Effector CD8-positive, alpha-beta T cell (primary cell): ENCODE results near the gene ZNF331.

Experiments used
- DNase-seq: peaks from one replicate; lab custom pipeline; 2025; lab: John Stamatoyannopoulos, UW

Gene ZNF331

DNA sequence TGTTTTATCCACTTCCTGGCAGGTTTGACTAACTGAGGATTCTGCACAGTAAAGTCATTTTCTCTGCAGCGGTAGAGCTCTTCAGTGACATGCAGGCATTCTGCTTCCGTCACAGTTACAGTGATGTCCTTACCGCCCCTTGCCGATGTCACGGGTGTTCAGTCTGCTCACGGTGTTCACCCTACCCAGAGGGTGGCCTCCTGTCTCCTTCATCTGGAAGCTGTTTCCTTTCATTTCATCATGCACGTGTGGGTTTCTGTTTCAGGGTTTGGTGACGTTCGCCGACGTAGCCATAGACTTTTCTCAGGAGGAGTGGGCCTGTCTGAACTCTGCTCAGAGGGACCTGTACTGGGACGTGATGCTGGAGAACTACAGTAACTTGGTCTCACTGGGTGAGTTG is 33.4 kb downstream of the ZNF331 start:
- no peak for DNase-seq

DNA sequence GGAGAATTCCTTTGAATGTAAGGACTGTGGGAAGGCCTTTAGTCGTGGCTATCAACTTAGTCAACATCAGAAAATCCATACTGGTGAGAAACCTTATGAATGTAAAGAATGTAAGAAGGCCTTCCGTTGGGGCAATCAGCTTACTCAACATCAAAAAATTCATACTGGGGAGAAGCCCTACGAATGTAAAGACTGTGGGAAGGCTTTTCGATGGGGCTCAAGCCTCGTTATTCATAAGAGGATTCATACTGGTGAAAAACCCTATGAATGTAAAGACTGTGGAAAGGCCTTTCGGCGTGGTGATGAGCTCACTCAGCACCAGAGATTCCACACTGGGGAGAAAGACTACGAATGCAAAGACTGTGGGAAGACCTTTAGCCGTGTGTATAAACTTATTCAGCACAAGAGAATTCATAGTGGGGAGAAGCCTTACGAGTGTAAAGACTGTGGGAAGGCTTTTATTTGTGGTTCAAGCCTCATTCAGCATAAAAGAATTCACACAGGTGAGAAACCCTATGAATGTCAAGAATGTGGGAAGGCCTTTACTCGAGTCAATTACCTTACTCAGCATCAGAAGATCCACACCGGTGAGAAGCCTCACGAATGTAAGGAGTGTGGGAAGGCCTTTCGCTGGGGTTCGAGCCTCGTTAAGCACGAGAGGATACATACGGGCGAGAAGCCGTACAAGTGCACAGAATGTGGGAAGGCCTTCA is 39.2 kb downstream of the ZNF331 start:
- DNase-seq = no peak

DNA sequence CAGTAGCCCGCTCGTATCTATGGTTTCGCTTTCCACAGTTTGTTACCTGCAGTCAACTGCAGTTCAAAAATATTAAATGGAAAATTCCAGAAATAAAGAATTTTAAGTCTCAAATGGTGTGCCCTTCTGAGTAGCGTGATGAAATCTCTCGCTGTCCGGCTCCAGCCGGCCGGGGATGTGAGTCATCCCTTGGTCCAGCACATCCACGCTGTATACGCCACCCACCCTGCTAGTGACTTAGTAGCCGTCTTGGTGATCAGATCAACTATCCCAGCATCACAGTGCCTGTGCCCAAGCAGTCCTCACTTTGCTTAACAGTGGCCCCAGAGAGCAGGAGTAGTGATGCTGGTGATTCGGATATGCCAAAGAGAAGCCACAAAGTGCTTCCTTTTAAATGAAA is 40.0 kb downstream of the ZNF331 start:
- DNase-seq = no peak

DNA sequence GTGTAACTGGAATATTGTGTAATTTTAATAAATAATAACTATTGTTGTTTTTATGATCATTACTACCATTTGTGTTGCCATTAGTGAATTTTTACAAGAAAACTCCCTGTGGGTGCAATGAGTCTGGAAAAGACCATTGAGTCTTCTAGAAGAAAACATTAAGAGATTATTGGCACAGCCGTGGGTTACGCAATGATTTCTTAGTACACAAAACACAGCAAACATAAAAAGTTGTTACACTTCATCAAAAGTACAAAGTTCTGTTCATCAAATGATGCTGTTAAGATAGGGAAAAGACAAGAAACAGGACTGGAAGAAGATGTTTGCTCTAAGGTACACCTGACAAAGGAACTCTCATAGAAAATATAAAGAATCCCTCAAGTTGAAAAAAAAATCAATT is 41.6 kb downstream of the ZNF331 start:
- no peak for DNase-seq

DNA sequence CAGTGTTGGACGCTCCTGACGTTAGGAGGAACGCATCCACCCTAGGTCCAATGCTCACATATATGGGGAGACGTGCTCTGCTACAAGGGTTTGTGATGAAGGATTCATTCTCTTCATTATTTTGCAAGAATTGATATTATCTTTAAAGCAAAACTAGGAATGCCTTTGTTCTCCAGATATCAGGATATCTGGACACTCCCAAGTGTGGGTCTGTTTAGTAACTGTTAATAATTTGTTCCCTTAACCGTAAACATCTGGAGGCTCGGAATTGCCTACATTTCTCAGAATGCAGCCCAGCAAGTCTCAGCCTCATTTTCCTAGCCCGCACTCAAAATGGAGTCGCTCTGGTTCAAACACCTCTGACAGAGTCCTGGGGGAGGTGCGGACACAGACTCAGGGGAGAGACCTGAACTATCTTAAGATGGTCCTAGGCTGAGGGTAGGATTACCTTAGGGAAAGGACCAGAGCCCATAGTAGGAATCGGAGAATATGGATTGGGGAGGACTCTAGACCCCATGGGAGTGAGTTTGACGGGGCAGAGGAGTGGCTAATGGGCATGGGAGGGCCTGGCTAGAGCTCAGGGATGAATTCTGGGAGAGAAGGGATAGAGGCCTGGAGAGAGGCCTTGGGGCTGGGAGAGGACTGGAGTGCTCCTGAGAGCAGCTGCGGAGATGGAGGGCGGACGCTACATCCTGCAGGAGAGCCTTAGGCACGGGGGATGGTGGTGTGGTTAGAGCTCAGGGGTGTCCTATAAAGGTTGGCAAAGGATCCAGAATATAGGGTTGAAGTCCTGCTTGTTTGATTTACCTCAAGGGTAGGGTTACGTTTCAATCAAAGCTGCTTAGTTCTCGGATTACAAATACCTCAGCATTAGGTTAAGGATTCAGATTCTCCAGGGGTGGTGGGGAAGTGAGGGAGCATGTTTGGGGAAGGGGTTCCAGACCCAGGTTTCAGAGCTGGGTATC is 43.2 kb downstream of the ZNF331 start:
- DNase-seq = no peak

DNA sequence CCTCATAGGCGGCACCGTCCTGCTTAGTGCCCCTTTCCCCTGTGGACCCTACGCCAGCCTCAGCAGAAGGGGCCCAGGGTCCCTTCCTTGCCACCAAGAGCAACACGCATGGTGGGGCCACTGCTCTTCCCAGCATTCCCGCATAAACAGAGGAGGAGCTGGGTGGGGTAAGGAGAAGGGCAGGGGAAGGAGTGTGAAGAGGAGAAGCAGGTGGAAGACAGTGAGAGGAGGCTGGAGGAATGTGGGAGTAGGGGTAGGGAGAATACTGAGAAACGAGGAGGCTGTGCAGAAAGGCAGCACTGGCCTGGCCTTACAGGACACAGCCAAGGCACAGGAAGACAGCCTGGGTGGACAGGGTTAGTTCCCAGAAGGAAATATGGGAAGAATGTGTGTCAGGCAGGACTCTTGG is 43.9 kb downstream of the ZNF331 start:
- no peak for DNase-seq

DNA sequence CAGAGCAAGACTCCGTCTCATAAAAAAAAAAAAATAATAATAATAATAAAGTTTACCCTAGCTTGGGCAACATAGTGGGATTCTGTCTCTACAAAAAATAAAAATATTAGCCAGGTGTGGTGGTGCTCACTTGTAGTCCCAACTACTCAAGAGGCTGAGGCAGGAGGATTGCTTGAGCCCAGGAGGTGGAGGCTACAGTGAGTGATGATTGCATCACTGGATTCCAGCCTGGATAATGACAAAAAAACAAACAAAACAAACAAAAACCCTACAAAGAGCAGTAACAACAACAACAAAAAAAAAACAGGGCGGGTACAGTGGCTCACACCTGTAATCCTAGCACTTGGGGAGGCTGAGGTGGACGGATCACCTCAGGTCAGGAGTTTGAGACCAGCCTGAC is 45.2 kb downstream of the ZNF331 start:
- no peak for DNase-seq

DNA sequence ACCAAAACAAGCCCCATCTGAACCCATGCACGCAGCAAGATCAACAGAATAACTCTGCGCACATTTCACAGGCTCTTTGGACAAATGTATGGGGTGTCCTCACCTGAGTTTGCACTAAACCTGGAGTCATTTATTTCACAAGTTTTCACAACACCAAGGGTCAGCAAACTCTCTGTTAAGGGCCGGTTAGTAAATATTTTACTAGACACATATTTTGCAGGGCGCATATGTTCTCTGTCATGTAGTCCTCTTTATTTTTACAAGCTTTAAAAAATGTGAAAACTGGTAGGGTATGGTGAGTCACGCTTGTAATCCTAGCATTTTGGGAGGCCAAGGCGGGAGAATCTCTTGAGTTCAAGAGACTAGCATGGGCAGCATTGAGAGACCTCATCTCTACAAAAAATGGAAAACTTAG is 48.3 kb downstream of the ZNF331 start:
- no peak for DNase-seq

DNA sequence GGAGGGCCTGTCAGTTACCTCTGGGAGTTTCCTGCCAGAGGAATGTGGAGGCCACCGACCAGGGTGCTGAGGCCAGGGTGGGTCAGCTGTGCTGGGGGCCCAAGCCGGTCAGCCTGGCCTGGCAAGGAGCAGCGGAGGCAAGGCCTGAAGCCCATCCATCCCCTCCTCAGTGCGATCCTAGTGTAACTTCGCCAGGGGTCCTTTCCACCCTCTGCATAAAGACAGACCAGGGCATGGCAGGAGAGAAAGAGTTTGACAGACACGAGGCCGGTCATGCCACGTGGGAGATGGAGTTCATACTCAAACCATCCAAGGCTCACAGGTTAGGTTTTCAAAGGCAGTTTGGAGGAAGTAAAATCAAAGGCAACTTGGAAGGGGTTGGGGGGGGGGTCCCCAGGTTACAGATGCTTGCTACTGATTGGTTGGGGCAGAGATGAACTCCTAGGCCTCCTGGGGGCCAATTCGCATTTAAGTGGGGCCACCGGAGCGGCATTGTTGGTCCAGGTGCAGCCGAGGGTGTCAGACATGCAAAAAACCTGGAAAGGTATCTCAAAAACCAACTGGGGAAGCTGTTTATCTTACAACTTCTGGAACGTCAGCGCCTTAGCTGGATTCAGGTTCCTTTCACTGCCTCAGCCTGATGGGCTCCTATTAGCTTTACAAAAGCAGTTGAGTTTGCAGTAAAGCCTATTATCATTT is 57.0 kb downstream of the ZNF331 start:
- no peak for DNase-seq

DNA sequence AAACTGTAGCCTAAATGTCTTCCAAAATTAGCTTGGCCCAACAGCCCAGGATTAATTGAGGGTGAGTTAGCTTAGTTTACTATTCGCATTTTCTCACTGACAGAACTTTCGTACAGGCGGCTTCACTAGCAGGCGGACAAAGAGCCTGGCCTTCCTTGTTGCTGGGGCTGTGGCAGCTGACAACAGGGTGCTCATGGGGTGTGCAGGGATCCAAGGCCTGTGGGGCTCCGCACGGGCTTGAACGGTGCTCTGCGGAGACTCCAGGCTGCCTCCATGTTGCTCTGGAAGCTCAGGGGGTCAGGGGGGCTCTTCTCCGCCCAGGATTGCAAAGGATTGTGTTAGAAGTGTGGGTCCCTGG is 57.5 kb downstream of the ZNF331 start:
- DNase-seq = no peak

DNA sequence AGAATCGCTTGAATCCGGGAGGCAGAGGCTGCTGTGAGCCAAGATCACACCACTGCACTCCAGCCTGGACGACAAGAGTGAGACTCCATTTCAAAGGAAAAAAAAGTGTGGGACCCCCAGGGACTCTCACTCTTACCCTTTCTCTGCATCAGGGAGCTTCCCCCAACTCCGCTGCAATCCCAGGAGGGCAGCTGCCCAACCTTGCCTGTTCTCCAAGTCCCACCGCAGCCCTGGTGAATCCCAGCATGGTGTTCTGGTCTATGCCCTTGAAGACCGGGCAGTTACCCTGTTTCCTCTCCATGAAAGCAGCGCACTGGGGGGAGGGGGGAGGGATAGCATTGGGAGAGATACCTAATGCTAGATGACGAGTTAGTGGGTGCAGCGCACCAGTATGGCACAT is 58.1 kb downstream of the ZNF331 start:
- no peak for DNase-seq

DNA sequence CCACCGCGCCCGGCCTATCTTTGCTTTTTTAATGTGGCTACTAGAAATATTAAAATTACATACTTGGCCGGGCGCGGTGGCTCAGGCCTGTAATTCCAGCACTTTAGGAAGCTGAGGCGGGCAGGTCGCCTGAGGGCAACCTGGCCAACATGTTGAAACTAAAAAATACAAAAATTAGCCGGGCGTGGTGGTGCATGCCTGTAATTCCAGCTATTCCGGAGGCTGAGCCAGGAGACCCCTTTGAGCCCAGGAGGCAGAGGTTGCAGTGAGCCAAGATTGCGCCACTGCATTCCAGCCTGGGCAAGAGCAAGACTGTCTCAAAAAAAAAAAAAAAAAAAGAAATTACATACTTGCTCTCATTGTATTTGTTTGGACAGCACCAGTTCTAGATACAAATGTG is 59.1 kb downstream of the ZNF331 start:
- DNase-seq = no peak

DNA sequence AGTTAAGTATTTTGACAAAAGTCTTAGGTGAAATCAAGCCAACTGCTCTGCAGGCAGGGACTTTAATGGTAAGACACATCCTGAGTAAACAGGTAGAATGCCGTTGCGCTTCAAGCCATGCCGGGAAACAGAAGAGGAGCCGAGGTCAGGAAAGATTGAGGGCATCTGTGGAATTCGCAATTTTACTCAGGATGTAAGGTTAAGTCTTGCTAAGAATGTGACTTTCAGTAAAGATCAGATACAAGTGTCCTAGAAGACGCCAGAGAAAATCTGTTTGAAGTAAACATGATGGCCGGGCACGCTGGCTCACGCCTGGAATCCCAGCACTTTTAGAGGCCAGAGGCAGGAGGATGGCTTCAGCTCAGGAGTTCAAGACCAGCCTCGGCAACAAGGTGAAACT is 60.4 kb downstream of the ZNF331 start:
- no peak for DNase-seq

DNA sequence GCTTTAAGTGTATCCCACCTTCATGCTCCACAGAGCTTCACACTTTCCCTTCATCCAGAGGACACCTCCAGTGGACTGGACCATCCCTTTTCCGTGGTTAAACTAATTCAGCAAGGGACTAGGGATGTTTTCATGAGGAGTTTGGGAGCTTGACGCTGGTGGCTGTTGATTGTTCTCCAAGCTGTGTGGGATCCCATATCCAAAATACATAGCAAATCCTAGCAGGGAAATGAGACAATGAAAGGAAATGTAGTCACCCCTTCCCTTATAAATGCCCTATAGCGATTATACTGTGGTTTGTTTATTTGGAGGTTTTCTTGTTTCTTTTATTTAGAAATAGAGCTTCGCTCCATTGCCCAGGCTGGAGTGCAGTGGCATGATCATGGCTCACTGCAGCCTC is 62.3 kb downstream of the ZNF331 start:
- no peak for DNase-seq

DNA sequence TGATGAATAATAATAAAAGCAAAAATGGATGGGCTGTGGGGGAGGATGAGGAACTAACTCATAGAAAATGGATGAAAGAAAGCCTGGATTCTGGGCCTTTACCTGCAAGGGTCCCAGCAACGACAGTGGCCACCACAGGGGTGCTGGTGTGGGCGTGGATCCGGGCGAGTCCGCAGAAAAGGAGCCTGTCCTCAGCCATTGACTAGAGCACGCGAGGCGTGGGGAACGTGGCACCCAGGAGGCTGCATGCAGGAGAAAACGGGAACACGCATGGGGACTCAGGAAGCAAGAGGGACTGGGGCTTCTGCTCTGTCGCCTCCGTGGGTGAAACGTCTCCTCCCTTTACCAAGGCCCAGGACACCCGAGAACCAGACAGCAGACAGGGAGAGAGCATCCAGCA is 68.1 kb downstream of the ZNF331 start:
- DNase-seq = no peak

DNA sequence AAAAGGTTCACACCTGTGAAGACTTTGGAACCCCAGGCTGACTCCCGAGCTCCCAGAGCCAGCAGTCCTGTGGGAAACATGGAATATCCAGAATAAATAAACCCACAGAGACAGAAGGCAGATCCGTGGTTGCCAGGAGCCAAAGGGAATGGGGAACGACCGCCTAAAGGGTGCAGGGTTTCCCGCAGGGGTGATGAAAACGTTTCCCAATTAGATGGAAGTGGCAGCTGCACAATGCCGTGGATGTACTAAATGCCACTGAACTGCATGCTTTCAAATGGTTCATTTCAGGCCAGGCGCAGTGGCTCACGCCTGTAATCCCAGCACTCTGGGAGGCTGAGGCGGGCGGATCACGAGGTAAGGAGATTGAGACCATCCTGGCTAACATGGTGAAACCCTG is 70.4 kb downstream of the ZNF331 start:
- DNase-seq = no peak

DNA sequence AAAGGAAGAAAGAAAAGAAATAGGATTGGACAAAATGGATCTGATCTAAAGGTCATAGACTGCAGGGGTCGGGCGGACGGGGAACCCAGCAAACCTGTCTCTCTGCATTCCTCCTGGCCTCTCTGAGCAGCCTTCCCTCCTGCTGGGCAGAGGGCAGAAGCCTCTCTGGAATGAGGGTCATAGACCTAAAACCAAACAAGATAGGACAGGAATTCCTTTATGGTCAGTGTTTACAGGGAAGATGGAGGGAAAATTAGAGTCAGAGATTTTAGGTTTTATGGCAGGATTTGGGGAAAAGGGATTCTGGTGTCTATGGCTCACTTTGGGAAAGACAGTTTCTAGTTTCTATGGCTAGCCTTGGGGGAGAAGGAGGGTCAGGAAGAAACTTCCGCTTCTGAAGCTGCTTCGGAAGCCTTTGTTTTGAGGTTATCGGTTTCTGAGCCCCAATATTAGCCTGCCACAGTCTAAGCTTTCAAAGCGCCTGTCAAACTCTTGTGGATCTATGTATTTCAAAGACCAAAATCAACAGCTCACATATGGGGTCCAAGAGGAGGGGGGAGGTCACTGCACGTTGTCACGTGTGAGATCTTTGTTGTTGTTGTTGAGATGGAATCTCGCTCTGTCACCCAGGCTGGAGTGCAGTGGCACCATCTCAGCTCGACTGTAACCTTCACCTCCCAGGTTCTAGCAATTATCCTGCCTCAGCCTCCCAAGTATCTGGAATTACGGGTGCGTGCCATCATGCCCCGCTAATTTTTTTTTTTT is 75.0 kb downstream of the ZNF331 start:
- DNase-seq = no peak

DNA sequence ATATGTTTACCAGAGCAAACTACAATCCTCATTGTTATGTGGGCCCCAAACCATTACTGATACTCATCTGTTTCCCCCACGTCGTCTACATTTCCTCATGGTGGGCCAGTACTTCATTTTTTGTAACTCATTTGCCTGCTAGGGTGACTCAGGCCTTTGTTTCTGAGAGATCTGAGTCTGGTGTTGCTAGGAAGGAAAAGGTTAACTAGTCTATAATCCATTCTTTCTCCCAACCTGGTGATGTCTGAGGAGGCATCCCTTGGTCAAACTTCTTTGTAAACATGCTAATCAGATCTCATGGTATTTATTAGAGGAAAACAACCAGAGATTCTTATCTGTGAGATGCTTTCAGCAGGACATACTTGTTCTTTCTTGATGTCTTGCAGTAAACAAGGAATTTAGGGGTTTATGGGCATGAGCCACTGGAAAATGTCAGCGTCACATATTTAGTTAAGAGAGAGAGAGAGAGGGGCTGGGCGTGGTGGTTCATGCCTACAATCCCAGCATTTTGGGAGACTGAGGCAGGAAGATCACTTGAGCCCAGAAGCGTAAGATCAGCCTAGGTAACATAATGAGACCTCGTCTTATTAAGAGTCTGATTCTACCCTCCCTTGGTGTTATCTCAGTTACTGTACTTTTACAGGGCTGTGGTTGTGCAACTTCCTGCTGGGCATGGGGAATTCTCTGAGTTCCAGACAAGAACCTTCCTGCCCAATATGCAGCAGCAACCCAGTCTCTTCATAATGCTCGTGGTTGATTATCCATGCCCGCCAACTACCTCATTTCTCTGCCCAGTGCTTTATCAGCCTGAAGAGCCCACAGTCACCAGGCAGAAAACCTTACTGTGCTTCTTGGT is 84.2 kb downstream of the ZNF331 start:
- no peak for DNase-seq

DNA sequence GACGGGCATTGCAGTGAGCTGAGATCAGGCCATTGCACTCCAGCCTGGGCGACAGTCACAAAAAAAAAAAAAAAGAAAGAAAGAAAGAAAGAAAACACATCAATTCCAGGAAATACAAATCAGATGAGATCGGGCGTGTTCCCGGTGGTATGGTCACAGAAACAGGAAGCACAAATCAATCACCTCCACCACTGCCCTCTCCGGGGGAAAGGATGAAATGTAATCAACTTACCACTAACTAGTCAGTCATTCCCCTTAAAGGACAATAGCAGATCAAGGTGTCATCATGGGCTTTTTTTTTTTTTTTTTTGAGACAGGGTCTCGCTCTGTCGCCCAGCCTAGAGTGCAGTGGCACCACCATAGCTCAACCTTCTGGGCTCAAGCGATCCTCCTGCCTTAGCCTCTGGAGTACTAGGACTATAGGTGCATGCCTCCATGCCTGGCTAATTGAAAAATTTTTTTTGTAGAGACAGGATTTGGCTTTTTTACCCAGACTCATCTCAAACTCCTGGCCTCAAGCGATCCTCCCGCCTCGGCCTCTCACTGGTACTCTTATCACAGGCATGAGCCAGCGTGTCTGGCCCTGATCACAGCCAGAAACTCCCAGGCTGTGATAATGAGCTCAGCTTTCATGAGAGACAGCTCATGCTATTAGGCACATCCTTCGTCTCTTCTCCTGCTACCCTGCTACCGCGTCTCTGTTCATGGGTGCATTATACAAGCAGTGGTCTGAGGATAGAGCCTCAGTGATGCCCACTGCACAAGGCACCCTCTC is 87.0 kb downstream of the ZNF331 start:
- no peak for DNase-seq

DNA sequence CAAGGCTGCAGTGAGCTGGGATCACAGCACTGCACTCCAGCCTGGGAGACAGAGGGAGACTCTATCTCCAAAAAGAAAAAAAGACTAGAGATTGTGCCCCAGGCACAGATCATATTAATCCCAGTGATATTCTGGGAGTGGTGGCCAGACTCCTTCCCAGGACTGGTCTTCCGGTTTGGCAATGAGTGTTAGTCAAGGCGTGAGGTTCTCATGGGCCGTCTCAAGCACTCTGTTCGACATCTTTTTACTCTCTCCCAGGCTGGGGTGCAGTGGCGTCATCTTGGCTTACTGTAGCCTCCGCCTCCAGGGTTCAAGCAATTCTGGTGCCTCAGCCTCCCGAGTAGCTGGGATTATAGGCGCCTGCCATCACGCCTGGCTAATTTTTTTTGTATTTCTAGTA is 88.5 kb downstream of the ZNF331 start:
- DNase-seq = no peak
